Epithelial cell of prostate (primary cell): ENCODE results near the gene PLXNC1.

Source experiments
- DNase-seq: peaks from one replicate; pipeline ENCODE4 v3.0.0-alpha.2; 2011; ENCODE audit warnings: low read depth, low spot score
- H3K27ac ChIP-seq: fragments of 450-650 bp; 2 replicates; pipeline ENCODE4 v1.5.1; 2017; ENCODE audit warnings: mild to moderate bottlenecking

PLXNC1 gene

DNA sequence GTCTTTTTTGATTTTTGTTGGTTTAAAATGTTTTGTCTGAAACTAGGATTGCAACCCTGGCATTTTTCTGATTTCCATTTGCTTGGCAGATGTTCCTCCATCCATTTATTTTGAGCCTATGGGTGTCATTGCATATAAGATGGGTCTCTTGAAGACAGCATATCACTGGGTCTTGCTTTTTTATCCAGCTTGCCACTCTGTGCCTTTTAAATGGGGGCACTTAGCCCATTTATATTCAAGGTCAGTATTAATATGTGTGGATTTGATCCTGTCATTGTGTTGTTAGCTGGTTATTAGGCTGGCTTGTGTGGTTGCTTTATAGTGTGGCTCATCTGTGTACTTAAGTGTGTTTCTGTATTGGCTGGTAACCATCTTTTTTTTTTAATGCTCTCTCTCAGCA is 171.7 kb downstream of the PLXNC1 start:
- H3K27ac ChIP-seq: no peak overlapping the region

DNA sequence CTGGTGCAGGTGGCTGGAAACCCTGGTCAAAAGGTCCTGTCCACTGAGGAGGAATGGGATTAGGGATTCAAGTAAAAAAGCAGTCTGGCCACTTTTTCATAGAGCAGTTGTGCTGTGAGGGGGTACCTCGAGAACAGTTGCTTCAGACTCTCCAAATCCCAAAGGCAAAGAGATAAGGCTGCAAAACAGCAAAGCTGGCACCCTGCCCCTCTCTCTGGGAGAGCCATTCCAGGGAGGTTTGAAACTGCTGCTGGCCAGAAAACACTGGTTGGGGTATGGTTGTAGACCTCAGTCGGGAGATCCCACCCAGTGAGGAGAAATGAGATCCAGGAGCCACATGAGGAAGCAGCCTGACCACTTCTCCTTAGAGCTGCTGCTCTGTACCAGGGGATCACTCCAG is 174.0 kb downstream of the PLXNC1 start:
- no peak overlapping the region for H3K27ac ChIP-seq
- no peak for DNase-seq

More for the DNA sequence above, 171.7 kb downstream of the PLXNC1 start:
- no peak for DNase-seq

DNA sequence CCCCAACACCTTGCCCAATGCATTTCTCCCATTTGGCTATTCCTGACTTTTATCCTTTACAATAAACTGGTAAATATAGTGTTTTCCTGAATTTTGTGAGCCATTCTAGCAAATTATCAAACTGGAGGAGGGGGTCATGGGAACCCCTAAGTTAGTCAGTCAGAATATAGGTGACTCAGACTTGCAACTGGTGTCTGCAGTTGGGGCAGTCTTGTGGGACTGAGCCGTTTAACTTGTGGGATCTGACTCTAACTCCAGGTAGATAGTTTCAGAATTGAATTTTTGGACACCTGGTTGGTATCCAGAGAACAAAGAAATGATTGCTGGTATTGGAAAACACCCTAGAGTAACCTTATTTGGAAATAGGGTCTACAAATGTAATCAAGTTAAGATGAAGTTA is 177.9 kb downstream of the PLXNC1 start:
- no peak for DNase-seq
- H3K27ac ChIP-seq: no peak overlapping the region

DNA sequence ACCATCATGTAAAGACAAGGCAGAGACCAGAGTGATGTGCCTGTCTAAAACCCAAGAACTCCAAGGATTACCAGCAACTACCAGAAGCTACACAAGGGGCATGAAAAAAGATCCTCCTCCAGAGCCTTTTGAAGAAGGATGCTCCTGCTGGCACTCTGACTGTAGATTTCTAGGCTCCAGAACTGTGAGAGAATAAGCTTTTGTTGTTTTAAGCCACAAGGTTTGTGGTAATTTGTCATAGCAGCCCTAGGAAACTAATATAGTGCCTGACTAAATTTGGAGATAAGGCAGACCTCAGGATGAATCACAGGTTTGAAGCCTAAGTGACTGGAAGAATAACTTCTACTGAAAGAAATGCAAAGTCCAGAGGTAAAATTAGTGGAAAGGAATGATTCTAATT is 178.3 kb downstream of the PLXNC1 start:
- no peak overlapping the region for H3K27ac ChIP-seq
- peak; percentile 12 for DNase-seq

DNA sequence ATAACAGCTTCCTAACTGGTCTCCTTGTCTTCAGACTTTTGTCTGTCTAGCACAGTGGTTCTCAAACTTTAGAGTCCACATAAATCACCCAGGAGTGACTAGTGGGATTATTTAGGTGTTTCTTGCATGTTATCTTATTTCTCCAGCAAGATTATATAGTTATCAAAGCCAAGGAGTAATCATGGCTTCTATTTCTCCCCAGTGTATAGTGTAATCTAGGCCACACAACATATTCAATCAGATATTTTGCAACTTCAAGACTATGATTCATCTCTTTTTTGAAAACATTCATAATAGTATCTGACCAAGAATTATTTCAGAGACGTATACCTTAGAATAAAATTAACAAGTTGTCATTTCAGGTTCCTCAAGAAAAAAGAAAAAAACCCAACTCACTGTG is 179.4 kb downstream of the PLXNC1 start:
- DNase-seq: no peak
- no peak overlapping the region for H3K27ac ChIP-seq

DNA sequence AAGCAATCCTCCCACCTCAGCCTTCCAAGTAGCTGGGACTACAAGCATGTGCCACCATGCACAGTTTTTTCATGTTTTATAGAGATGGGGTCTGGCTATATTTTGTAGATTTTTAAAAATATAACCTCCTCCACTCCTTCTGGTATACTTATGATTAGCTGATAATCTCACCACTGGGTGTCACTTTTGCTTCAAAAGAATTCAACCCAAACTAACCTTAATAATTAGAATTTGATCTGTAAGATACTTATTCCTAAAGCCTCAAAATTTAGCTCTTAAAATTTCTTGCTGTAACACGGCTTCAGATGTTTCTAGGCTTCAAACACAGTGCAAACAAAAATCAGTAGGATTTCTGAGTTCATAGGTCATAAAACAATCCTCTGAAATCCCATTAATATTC is 181.0 kb downstream of the PLXNC1 start:
- H3K27ac ChIP-seq: no peak overlapping the region
- DNase-seq: no peak

DNA sequence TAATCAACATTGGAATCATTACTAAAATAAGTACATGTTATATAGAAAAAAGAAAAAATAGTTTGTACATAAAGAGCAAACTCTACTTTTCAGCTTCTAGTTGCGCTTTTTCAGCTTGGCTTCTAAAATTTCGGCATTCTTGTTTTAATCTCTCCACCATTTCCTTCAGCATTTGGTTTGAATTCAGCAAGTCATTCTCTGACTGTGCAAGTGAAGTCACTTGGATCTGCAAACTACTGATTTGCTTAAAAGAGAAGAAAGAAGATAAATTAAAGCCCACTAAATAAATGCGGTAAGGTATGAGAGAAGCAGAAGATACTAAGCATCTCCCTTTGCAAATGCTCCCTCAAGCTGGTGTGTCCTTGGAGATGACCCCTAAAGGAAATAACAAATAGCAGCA is 185.0 kb downstream of the PLXNC1 start:
- no peak overlapping the region for H3K27ac ChIP-seq
- no peak for DNase-seq

DNA sequence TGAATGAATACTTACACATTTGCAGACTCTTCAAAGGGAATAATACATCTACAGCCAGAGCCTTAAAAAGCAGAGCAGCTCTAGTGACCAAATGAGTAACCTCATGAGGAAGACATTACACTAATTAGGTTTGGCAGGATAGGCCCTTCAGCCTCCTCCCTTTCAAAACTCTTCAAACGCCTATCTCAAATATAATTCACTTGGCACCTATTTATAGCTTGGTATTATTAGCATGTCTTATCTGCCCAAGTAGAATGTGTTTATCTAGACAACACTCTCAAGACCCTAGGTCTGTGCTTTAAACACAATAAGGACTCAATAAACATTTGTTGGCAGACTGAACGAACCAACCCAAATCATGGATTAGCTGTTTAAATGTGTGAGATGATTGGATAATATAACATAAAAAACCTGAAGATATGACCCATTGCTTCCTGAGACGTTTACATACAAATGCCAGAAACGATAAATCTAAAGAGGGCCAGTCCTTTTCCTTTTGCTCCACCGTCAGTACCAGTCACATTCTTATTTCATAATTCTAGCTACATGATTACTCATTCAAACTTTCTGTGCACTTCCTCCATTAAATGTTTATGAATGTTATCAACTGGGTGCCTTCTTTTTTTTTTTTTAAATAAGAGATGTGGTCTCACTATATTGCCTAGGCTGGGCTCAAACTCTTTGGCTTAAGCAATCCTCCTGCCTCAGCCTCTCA is 188.0 kb downstream of the PLXNC1 start:
- no peak for DNase-seq
- H3K27ac ChIP-seq: no peak overlapping the region

DNA sequence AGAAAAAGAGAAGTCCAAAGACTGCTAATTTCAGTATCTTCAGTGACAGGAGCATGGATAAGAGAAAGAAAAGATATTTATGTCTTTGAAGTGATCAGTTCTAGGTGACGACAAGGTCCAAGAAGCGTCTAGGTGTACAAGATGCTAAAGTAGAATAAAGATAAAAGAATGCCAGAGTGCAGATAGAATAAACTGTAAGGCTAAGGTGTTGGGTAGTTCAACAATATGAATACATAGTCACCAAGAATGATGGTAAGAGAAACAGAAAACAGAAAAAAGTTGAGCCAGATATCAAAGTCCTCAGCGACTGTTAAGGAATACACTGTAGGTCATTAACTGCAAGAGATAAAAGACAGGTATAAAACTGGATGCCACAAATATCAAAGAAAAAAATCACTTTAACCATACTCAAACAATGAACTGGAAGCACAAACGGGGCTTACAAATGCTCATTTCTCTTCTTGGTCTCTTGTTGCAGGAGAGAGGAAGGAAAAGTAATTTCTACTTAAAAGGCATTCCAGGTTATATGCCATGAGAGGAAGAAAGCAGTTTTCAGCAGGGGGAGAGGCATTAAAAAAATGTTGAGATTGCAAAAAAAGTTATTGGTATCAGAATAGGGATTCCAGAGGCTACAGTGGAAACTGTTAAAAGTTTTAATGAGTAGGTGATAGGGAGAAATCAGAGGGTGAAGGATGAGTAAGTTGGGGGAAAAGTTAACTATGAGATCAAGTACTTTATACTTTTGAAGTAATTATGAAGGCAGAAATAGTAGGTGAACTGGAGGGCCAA is 189.8 kb downstream of the PLXNC1 start:
- H3K27ac ChIP-seq: no peak overlapping the region
- no peak for DNase-seq

DNA sequence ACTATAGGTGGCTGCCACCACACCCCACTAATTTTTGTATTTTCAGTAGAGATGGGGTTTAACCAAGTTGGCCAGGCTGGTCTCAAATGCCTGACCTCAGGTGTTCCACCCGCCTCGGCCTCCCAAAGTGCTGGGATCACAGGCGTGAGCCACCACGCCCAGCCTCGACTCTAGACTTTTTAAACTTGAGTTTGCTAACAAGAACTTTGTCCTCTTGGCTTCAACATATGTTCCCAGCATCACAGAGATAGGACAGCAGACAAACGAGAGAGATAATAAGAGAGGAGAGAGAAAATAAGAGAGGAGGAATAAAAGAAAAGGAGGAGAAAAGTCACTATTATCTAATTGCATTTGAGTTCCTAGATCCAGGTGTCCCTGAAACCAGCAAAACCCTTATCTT is 192.2 kb downstream of the PLXNC1 start:
- no peak for DNase-seq

DNA sequence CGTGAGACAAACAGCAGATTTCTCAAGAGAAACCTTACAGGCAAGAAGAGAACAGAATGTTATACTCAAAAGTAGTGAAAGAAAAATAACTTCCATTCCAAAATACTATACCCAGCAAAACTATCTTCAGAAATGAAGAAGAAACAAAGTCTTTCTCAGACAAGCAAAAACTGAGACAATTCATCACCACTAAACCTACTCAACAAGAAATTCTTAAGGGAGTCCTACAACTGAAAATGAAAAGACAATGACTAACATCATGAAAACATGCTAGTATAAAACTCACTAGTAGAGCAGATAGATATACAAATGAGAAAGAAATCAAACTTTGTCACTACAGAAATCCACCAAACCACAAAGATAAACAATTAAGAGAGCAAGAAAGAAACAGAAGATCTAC is 204.8 kb downstream of the PLXNC1 start:
- H3K27ac ChIP-seq: no peak overlapping the region
- no peak for DNase-seq

More for the DNA sequence above, 192.2 kb downstream of the PLXNC1 start:
- H3K27ac ChIP-seq: no peak overlapping the region
